Calu3 (cell line): Measurements from ENCODE around the gene EGLN1. TPM values are rescaled to one million over a fixed set of nuclear protein-coding genes. Genes with fewer than 3 reads are reported as not detected.
"Not testable (repeated sequence)": the region's sequence is repeated elsewhere in the genome, so short reads cannot be mapped to it uniquely, and the experiment has no call there.

Experiments used
- BruUV-seq: library from RNA; stranded (reverse); fragments of 400-500 nt; replicated peaks from 2 replicates; lab custom pipeline; 2021; lab: Mats Ljungman, UMichigan
- CTCF ChIA-PET: fragments of 300-600 bp; sonication (Branson Sonifier 250); formaldehyde crosslinking; loops from one replicate; lab custom pipeline; 2022; ENCODE audit warnings: antibody characterized with exemption; lab: Charles Lee
- DNase-seq: peaks from one replicate; pipeline ENCODE4 v3.0.0; 2022
- H3K27ac Mint-ChIP-seq: one replicate; pipeline ENCODE4 v1.8.0; 2022; ENCODE audit warnings: mixed read lengths; ENCODE audit not compliant: unreplicated experiment
- H3K27me3 Mint-ChIP-seq: one replicate; pipeline ENCODE4 v1.8.0; 2022; ENCODE audit warnings: mixed read lengths; ENCODE audit not compliant: unreplicated experiment
- H3K36me3 Mint-ChIP-seq: one replicate; pipeline ENCODE4 v1.8.0; 2022; ENCODE audit warnings: mild to moderate bottlenecking, moderate library complexity, mixed read lengths; ENCODE audit not compliant: insufficient read depth, unreplicated experiment
- H3K4me1 Mint-ChIP-seq: one replicate; pipeline ENCODE4 v1.8.0; 2022; ENCODE audit warnings: mild to moderate bottlenecking, low read depth, mixed read lengths; ENCODE audit not compliant: unreplicated experiment
- H3K4me3 Mint-ChIP-seq: one replicate; pipeline ENCODE4 v1.8.0; 2022; ENCODE audit warnings: mild to moderate bottlenecking, low read depth, moderate library complexity, mixed read lengths; ENCODE audit not compliant: unreplicated experiment
- H3K9me3 Mint-ChIP-seq: one replicate; pipeline ENCODE4 v1.8.0; 2022; ENCODE audit warnings: low read depth, mixed read lengths; ENCODE audit not compliant: unreplicated experiment
- CTCF ChIP-seq: fragments of 200-600 bp; IDR thresholded peaks from one replicate; pipeline ENCODE4 v1.8.0; 2022; ENCODE audit warnings: antibody characterized with exemption; ENCODE audit not compliant: unreplicated experiment
- intact Hi-C: fragments of 100-400 bp; cut with micrococcal nuclease; formaldehyde crosslinking; loops from one replicate; pipeline ENCODE4 v1.10.0; 2022; ENCODE audit not compliant: unreplicated experiment
- total RNA-seq: library from RNA; stranded (reverse); gene quantifications from 2 replicates; pipeline ENCODE4 v1.2.3, GENCODE V29; 2022

EGLN1 gene
- total RNA-seq, 1 experiment from 2014 or later: 34.9 TPM

GRCh38 chr1:231353086-231353485 lies 69.0 kb downstream of the EGLN1 start:
- CTCF ChIA-PET: no interaction called here
- H3K27me3 Mint-ChIP-seq: no peaks in the 10 kb centered on the region
- intact Hi-C loops: no loop called here
- BruUV-seq: TSS peak; percentile 9
- H3K4me3 Mint-ChIP-seq: no peak overlapping the region
- no peaks in the 10 kb centered on the region for H3K9me3 Mint-ChIP-seq
- no peak for DNase-seq
- no peaks in the 10 kb centered on the region for H3K4me1 Mint-ChIP-seq
- peaks cover 21% of the 10 kb centered on the region for H3K36me3 Mint-ChIP-seq
- TF ChIP-seq CTCF: no peak
- H3K27ac Mint-ChIP-seq: no peak overlapping the region

GRCh38 chr1:231351816-231352215 lies 70.3 kb downstream of the EGLN1 start:
- Mint-ChIP-seq H3K9me3 (no peaks in the 10 kb centered on the region), H3K4me1 (no peaks in the 10 kb centered on the region), H3K4me3 (no peak overlapping the region), H3K36me3 (peaks cover 21% of the 10 kb centered on the region), H3K27ac (no peak overlapping the region), H3K27me3 (no peaks in the 10 kb centered on the region)
- TF ChIP-seq CTCF: no peak
- DNase-seq: no peak
- intact Hi-C loops: no loop called here
- no TSS peak for BruUV-seq
- CTCF ChIA-PET: no interaction called here

GRCh38 chr1:231348856-231349255 lies 73.2 kb downstream of the EGLN1 start:
- H3K27me3 Mint-ChIP-seq, H3K9me3 Mint-ChIP-seq, H3K4me3 Mint-ChIP-seq, intact Hi-C loops, DNase-seq, CTCF ChIA-PET, H3K27ac Mint-ChIP-seq, H3K4me1 Mint-ChIP-seq, BruUV-seq: not testable (repeated sequence)
- peaks cover 40% of the 10 kb centered on the region for H3K36me3 Mint-ChIP-seq

DNA sequence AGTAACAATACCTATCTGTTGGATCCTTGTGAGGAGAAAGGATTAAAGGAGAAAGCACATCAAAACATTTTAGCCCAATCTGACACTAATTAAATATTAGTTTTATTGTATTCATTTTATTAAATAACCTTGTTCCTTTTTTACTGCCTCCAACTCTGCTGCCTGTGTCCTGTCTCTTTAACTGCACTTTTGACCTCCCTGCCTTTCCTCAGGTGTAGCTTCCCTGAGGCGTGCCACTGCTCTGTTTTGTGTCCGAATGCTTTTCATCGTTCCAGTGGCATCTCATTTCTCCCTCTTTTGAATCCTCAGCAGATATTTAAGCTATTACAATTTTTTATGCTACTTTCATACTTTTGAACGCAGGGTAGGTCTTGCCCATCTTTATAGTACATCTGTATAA lies 73.6 kb downstream of the EGLN1 start:
- CTCF ChIA-PET: no interaction called here
- intact Hi-C loops: no loop called here
- Mint-ChIP-seq H3K27ac (no peak overlapping the region), H3K4me3 (no peak overlapping the region), H3K27me3 (no peaks in the 10 kb centered on the region), H3K9me3 (no peaks in the 10 kb centered on the region), H3K4me1 (no peaks in the 10 kb centered on the region), H3K36me3 (peaks cover 44% of the 10 kb centered on the region)
- DNase-seq: no peak
- BruUV-seq: no TSS peak
- no peak for TF ChIP-seq CTCF

DNA sequence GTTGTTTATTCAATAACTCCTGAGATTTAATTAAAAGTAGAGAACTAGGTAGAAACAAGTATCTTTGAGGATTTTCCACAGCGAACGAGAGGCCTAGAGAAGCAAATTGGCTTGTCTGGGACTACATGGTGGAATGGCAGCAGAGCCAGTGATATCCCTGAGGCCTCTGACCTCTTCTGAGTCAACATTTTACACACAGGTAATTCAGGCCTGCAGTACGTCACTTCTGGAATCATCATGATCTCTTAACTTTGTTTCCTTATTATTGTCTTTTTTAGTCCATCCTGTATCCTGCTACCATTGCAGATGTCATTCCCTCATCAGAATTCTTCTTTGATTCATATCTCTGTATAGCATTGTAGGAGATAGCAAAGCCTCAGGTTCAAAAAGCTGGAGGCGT lies 74.1 kb downstream of the EGLN1 start:
- Mint-ChIP-seq H3K36me3 (peaks cover 45% of the 10 kb centered on the region), H3K4me3 (no peak overlapping the region), H3K9me3 (no peaks in the 10 kb centered on the region), H3K27ac (no peak overlapping the region), H3K4me1 (no peaks in the 10 kb centered on the region), H3K27me3 (no peaks in the 10 kb centered on the region)
- no TSS peak for BruUV-seq
- DNase-seq: no peak
- intact Hi-C loops: no loop called here
- CTCF ChIA-PET: no interaction called here
- no peak for TF ChIP-seq CTCF
